GM12878 (cell line): ENCODE data around the gene ATP6V0C. TPM values are rescaled to one million over a fixed set of nuclear protein-coding genes. Genes with fewer than 3 reads are reported as not detected.

ENCODE experiments used
- BMI1 ChIP-seq: fragments of 450-650 bp; IDR thresholded peaks from 2 replicates; pipeline ENCODE4 v1.6.1; 2016; ENCODE audit warnings: mild to moderate bottlenecking, moderate library complexity, borderline replicate concordance
- ESRRA ChIP-seq: IDR thresholded peaks from 2 replicates; pipeline ENCODE4 v1.6.1; 2012; ENCODE audit warnings: mild to moderate bottlenecking, low read length, improper control_type of control experiment
- FOS ChIP-seq: IDR thresholded peaks from 3 replicates; pipeline ENCODE4 v1.6.1; 2011; ENCODE audit warnings: borderline replicate concordance; ENCODE audit not compliant: insufficient read length; ENCODE audit errors: extremely low read depth
- GABPA ChIP-seq: IDR thresholded peaks from 2 replicates; pipeline ENCODE4 v1.6.1; 2014; ENCODE audit warnings: antibody characterized with exemption, low read depth, mild to moderate bottlenecking, inconsistent platforms
- KLF5 ChIP-seq: fragments of 450-650 bp; IDR thresholded peaks from 2 replicates; pipeline ENCODE4 v1.6.1; 2014; ENCODE audit warnings: mild to moderate bottlenecking; ENCODE audit not compliant: partially characterized antibody
- MXI1 ChIP-seq: fragments of 150-350 bp; IDR thresholded peaks from 2 replicates; pipeline ENCODE4 v1.6.1; 2011; ENCODE audit warnings: low read depth, mild to moderate bottlenecking, inconsistent platforms, low read length, improper control_type of control experiment
- MYB ChIP-seq: fragments of 150-350 bp; IDR thresholded peaks from 2 replicates; pipeline ENCODE4 v1.6.1; 2014; ENCODE audit warnings: mild to moderate bottlenecking, low read depth, low read length, borderline replicate concordance
- NFYA ChIP-seq: IDR thresholded peaks from 2 replicates; pipeline ENCODE4 v1.6.1; 2011; ENCODE audit warnings: low read depth, mild to moderate bottlenecking, low read length, improper control_type of control experiment, borderline replicate concordance
- PAX5 ChIP-seq: IDR thresholded peaks from 2 replicates; pipeline ENCODE4 v1.6.1; 2011; ENCODE audit warnings: low read depth, low read length, borderline replicate concordance
- RB1 ChIP-seq: fragments of 450-650 bp; formaldehyde crosslinking; IDR thresholded peaks from 2 replicates; pipeline ENCODE4 v1.6.1; 2017; ENCODE audit warnings: mild to moderate bottlenecking, borderline replicate concordance
- RFX5 ChIP-seq: IDR thresholded peaks from 2 replicates; pipeline ENCODE4 v1.6.1; 2011; ENCODE audit warnings: low read depth, low read length, improper control_type of control experiment
- SMARCA5 ChIP-seq: fragments of 450-650 bp; IDR thresholded peaks from 2 replicates; pipeline ENCODE4 v1.6.1; 2017; ENCODE audit warnings: mild to moderate bottlenecking
- SRF ChIP-seq, 2 experiments: IDR thresholded peaks; 2 replicates each; pipeline ENCODE4 v1.6.1; 2011; ENCODE audit warnings: low read depth in 2 of 2, low read length in 2 of 2, mild to moderate bottlenecking in 1 of 2, moderate library complexity in 1 of 2
- SUPT20H ChIP-seq: IDR thresholded peaks from 2 replicates; pipeline ENCODE4 v1.6.1; 2011; ENCODE audit warnings: low read depth, mild to moderate bottlenecking, low read length, moderate library complexity, borderline replicate concordance; ENCODE audit not compliant: control insufficient read depth
- SUZ12 ChIP-seq: fragments of 200-600 bp; sonication (generic); IDR thresholded peaks from one replicate; pipeline ENCODE4 v1.6.1; 2018; ENCODE audit warnings: antibody characterized with exemption, mild to moderate bottlenecking; ENCODE audit not compliant: unreplicated experiment
- ZNF384 ChIP-seq: IDR thresholded peaks from 2 replicates; pipeline ENCODE4 v1.6.1; 2012; ENCODE audit warnings: low read depth, mild to moderate bottlenecking, low read length, improper control_type of control experiment, borderline replicate concordance
- polyA plus RNA-seq, 11 experiments: library from polyadenylated mRNA; depleted of rRNA in 4 of 11; unstranded in 6 of 11; stranded (reverse) in 5 of 11; fragments of >200 nt; fragmentation: Nextera tagmentation in 4 of 11; fragmentation: Illumina TruSeq in 1 of 11; extraction: Ambion mirVana in 4 of 11; extraction: Trizol in 1 of 11; gene quantifications; 1 replicate in 1 of 11; 2 replicates in 10 of 11; pipeline versions ENCODE4 v1.2.1 to v1.2.3, GENCODE V29; 2011 to 2016; ENCODE audit warnings: inconsistent platforms in 2 of 11, missing spikeins in 2 of 11, low read depth in 1 of 11
- total RNA-seq, 4 experiments: library from RNA; depleted of rRNA in 3 of 4; stranded (reverse); fragments of >200 nt in 3 of 4; fragmentation: Illumina TruSeq in 1 of 4; extraction: Trizol in 1 of 4; gene quantifications; 2 replicates each; pipeline versions ENCODE4 v1.2.1 to v1.2.3, GENCODE V29; 2013 to 2021
- TF ChIP-seq, protein P1 (sequence below): fragments of 450-650 bp; IDR thresholded peaks from 2 replicates; pipeline ENCODE4 v1.6.1; 2017; ENCODE audit warnings: mild to moderate bottlenecking, moderate library complexity
- TF ChIP-seq, protein P2 (sequence below): fragments of 450-650 bp; IDR thresholded peaks from 2 replicates; pipeline ENCODE4 v1.6.1; 2017; ENCODE audit warnings: mild to moderate bottlenecking, low read depth, inconsistent platforms; ENCODE audit not compliant: poor library complexity, severe bottlenecking
- TF ChIP-seq, protein P3 (sequence below): fragments of 450-650 bp; IDR thresholded peaks from 2 replicates; pipeline ENCODE4 v1.6.1; 2016; ENCODE audit warnings: mild to moderate bottlenecking
- TF ChIP-seq, protein P4 (sequence below): IDR thresholded peaks from 2 replicates; pipeline ENCODE4 v1.6.1; 2011; ENCODE audit warnings: borderline replicate concordance, low read depth, mild to moderate bottlenecking, moderate library complexity, mixed read lengths, low read length; ENCODE audit not compliant: insufficient read depth; ENCODE audit errors: extremely low read length

ATP6V0C gene
- total and polyA plus RNA-seq, 10 of the 15 experiments (the other 5 are each of a cell fraction or from before 2014, with no cell fraction given): 2.4 to 135 (median 18.4) TPM

DNA sequence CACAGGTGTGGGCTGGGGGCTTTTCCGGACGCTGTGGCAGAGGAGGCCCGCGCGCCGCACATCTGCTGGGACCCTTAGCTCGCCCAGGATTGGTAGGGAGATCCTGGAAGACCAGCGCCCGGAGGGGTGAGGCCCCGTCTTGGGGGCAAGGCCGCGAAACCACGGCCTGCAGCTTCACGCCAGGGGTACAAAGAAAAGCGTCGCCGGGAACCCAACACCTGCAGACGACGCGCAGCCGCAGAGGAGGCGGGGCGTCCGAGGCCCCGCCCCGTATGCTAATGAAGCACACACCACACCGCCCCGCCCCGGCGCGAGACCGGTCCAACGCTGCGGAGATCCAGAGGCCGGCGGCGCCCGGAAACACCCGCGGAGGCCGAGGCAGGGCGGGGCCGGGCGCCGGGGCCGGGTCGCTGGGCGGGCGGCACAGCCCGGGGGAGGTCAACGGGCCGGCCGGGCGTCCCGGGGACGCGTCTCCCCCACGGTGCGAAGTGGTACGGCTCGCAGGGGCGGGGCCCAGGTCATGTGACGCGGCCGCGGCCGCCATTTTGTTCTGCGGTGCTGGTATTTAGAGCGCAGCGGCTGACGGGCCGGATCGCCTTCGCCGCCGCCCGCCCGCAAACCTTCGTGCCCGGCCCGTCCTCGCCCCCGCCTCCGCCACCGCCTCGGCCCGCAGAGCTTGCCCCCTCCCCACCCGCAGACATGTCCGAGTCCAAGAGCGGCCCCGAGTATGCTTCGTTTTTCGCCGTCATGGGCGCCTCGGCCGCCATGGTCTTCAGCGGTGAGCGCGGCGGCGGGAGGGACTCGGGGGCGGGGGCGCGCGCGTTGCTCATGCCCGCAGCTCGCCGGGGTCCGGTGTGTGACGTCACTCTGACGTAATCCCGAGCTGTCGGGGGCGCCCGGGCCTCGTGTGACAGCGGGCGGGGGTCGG is at the start of gene ATP6V0C (continued):
- TF ChIP-seq RFX5 (no peak), ZNF384 (no peak), PAX5 (no peak), MYB (no peak), MXI1 (peak; percentile 53), KLF5 (peak; percentile 99), SUZ12 (no peak), SMARCA5 (no peak; the same call in 1 of the 2 replicates), GABPA (no peak), RB1 (peak; percentile 88; the same call in 1 of the 2 replicates), FOS (no peak), SUPT20H (no peak), ESRRA (no peak), NFYA (no peak), SRF (IDR thresholded peaks at IDR 0.05; ENCODE audit: low read depth in 2 of 2, low read length in 2 of 2) (no peak), BMI1 (no peak)
- TF ChIP-seq, protein P1, sequence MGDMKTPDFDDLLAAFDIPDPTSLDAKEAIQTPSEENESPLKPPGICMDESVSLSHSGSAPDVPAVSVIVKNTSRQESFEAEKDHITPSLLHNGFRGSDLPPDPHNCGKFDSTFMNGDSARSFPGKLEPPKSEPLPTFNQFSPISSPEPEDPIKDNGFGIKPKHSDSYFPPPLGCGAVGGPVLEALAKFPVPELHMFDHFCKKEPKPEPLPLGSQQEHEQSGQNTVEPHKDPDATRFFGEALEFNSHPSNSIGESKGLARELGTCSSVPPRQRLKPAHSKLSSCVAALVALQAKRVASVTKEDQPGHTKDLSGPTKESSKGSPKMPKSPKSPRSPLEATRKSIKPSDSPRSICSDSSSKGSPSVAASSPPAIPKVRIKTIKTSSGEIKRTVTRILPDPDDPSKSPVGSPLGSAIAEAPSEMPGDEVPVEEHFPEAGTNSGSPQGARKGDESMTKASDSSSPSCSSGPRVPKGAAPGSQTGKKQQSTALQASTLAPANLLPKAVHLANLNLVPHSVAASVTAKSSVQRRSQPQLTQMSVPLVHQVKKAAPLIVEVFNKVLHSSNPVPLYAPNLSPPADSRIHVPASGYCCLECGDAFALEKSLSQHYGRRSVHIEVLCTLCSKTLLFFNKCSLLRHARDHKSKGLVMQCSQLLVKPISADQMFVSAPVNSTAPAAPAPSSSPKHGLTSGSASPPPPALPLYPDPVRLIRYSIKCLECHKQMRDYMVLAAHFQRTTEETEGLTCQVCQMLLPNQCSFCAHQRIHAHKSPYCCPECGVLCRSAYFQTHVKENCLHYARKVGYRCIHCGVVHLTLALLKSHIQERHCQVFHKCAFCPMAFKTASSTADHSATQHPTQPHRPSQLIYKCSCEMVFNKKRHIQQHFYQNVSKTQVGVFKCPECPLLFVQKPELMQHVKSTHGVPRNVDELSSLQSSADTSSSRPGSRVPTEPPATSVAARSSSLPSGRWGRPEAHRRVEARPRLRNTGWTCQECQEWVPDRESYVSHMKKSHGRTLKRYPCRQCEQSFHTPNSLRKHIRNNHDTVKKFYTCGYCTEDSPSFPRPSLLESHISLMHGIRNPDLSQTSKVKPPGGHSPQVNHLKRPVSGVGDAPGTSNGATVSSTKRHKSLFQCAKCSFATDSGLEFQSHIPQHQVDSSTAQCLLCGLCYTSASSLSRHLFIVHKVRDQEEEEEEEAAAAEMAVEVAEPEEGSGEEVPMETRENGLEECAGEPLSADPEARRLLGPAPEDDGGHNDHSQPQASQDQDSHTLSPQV: peak; percentile 29; the same call in 1 of the 2 replicates
- TF ChIP-seq, protein P2, sequence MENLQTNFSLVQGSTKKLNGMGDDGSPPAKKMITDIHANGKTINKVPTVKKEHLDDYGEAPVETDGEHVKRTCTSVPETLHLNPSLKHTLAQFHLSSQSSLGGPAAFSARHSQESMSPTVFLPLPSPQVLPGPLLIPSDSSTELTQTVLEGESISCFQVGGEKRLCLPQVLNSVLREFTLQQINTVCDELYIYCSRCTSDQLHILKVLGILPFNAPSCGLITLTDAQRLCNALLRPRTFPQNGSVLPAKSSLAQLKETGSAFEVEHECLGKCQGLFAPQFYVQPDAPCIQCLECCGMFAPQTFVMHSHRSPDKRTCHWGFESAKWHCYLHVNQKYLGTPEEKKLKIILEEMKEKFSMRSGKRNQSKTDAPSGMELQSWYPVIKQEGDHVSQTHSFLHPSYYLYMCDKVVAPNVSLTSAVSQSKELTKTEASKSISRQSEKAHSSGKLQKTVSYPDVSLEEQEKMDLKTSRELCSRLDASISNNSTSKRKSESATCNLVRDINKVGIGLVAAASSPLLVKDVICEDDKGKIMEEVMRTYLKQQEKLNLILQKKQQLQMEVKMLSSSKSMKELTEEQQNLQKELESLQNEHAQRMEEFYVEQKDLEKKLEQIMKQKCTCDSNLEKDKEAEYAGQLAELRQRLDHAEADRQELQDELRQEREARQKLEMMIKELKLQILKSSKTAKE: no peak
- TF ChIP-seq, protein P3, sequence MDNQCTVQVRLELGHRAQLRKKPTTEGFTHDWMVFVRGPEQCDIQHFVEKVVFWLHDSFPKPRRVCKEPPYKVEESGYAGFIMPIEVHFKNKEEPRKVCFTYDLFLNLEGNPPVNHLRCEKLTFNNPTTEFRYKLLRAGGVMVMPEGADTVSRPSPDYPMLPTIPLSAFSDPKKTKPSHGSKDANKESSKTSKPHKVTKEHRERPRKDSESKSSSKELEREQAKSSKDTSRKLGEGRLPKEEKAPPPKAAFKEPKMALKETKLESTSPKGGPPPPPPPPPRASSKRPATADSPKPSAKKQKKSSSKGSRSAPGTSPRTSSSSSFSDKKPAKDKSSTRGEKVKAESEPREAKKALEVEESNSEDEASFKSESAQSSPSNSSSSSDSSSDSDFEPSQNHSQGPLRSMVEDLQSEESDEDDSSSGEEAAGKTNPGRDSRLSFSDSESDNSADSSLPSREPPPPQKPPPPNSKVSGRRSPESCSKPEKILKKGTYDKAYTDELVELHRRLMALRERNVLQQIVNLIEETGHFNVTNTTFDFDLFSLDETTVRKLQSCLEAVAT: 0 out of 2 replicates have a peak, but pooled peaks have one; percentile 49
- TF ChIP-seq, protein P4, sequence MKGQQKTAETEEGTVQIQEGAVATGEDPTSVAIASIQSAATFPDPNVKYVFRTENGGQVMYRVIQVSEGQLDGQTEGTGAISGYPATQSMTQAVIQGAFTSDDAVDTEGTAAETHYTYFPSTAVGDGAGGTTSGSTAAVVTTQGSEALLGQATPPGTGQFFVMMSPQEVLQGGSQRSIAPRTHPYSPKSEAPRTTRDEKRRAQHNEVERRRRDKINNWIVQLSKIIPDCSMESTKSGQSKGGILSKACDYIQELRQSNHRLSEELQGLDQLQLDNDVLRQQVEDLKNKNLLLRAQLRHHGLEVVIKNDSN: peak; percentile 93
